Right renal cortex interstitium (tissue), 3 donors: ENCODE results near the gene BSND. TPM values are rescaled to one million over a fixed set of nuclear protein-coding genes. Genes with fewer than 3 reads are reported as not detected.
A peak's percentile ranks its signal among the peaks of the same experiment; 100 is the strongest.

Source experiments
- DNase-seq, 3 donors: peaks; one replicate each; pipeline ENCODE4 v3.0.0-alpha.2; 2013; ENCODE audit warnings: low read depth in 3 of 3, low spot score in 2 of 3
- polyA plus RNA-seq, 3 donors: library from polyadenylated mRNA; unstranded; fragments of 120-200 nt; gene quantifications; one replicate each; pipeline ENCODE4 v1.2.1, GENCODE V29; 2013; ENCODE audit not compliant: insufficient read length in 3 of 3

BSND gene
- polyA plus RNA-seq, 3 donors: 4.6 to 5.9 (median 5.5) TPM

DNA sequence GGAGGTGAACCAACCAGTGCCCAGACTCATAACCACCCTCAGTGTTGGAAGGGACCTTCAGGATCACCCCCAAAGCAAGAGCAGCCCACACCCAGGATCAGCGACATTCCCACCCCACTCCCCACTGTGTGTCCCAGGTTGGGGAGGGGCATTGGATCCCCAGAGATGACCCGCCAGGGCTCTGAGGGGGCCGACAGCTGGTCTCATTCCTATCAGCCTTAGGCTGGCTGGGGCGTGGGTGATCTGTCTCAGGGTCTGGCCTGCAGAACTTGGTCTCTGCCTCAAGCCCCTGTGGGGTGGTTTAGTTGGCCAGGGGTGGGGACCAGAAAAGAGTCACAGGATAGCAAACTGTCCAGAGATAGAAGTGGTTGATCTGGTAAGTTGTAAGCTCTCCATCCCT is 7.8 kb upstream of the BSND start:
- DNase-seq: no peak

DNA sequence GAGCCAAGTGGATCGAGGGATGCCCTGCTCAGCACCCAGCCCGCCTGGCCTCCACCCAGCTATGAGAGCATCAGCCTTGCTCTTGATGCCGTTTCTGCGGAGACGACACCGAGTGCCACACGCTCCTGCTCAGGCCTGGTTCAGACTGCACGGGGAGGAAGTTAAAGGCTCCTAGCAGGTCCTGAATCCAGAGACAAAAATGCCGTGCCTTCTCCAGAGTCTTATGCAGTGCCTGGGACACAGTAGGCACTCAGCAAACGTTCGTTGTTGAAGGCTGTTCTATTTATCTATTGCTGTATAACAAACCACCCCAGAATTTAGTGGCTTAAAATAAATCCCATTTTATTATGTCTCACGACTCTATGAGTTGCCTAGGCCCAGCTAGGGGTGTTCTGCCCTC is 6.8 kb upstream of the BSND start:
- DNase-seq: no peak

DNA sequence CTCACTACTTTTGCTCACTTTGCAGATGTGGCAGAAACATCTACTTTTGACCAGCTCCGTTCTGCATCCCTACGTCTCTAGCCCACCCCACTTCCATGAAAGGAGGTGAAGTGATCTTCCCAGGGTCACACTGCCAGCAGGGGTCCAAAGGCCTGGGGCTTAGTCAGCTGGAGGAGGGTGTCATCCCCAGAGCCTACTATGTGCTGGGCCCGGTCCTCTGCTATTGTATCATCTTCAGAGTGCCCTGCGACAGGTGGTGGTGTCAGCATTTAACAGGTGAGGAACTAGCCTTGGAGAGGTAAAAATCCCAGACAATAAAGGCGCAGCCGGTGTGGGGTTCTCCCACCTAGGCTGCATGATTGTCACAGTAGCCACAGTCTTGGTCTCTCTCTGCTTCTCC is 5.6 kb upstream of the BSND start:
- no peak for DNase-seq

DNA sequence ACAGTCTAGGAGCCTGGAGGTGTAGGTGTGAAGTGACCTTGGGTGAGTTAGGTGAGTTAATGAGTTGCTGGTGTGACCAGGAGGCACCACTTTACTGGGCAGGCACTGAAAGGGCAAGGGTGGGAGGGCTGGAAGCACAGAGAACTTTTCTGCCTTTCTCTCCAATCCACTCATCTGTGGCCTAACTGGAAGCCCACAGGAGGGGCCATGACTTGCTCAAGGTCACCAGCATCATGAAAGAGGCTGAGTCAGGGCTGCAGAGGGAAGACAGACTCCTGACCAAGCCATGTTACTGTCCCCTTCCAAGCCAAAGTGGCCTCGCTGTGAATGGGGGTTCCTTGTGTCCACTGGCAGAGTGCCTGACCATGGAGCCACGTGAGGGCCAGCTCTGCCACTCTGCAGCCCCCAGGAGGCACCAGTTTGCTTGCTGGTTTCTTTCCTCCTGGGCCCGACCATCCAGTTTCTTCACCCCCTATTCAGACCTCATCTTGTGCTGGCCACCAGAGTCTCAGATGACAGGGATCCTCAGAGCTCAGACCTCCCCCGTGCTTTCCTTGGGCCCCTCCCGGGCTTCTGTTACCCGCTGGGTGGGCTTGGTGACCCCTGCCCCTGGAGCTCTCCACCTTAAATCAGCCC is 4.3 kb upstream of the BSND start:
- no peak for DNase-seq

DNA sequence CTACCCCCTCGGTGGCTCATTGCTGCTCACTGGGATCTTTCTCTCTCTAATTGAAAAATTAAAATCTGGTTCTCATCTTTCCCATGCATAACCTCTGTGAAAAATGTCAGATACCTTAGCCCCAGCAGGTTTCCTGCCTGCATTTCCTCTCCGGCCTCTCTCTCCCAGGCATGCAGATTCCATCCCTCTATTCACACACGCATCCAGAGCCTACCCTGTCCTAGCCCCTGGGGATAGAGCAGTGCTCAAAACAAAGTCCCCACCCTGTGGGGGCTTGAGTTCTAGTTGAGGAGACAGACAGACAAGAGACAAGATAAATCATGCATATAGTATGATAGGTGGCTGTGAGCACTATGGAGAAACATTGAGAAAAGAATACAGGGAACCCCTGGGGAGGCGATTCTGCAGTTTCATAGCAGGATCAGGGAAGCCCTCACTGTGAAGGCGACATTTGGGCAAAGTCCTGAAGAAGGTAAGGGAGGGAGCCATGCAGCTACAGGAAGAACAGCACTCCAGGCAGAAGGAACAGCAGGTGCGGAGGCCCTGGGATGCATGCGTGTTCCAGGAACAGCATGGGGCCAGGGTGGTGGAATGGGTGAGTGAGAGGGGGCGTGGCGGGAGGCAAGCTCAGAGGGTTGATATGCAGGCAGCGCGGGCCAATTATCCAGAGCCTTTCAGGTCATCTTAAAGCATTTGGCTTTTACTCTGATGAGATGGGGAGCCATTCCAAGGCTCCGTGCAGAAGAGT is 3.5 kb upstream of the BSND start:
- DNase-seq: no peak

DNA sequence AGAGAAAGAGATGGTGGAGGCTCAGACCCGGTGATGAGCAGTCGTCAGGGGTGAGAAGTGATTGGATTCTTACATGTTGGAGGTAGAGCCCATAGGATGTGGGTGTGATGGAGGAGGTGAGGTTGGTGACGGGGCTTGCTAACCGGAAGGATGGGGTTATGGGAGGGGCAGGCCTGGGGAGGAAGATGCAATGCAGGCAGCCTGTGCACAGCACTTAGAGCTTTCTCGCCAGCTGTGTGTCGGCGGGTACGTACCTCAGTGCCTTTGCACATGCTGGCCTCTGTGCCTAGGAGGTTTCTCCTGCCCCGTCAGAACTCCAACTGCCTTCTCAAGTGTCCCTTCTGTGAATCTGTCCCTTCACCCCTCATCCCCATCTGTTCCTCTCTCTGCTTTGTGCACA is 2.9 kb upstream of the BSND start:
- DNase-seq: no peak

DNA sequence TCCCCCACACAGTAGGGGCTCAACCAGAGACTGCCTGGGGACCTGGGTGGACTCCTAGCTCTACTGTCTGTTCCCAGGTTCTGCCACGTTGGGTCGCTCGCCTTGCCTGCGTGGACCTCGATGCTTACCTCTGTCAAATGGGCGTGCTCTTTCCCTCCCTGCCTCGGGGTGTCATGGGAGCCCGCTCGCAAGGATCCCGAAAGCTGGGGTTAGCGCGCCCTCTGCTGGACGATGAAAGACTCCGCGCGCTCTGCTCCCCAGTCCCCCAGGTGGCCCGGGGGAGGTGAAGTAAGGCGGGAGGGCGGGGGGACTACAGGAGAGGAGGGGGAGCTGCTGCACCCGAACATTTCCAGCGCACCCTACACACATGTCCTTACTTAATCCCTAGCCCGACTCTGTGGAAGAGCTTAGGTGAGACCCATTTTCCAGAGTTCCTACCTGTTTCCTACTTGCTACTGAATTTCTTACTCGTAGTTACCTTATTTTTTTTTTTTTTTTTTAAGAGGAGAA is 2.3 kb upstream of the BSND start:
- peak in 1 of 3 donors; percentile 31 for DNase-seq

DNA sequence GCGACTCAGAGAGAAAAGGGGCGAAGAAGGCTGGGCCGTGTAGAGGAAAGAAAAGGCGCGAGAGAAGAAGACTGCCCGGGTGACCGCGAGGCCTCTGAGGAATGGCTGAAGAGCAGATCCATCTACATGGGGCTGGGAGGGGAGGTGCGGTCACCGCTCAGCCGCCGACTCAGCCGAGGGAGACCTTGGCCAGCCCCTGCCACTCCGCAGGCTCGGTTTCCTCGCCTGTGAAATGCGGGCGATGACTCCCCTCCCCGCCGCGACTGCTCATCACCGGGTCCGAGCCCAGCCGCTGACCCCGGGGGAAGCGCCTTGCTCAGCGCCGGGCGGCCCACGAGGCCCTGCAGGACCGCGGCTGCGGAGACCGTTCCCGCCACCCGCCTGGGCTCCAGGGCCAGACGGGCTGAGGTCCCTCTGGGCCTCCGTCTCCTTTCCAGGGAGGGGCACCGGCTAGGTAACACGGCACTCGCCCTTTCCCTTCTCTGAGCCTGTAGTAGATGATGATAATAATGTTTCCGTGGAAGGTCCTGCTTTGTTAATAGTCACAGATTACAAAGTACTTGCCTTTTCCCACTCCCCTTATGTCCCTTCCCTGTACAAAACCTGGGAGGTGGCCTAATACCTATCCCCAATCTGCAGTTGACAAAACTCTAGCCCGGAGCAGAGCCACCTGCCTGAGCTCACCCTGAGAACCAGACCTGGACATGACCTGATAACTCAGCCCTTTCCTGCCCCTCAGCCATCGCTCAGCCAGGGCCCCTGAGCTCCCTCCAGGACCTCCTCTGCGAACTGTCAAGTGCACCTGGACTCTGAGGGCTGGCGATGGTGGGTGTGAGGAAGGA is 1.6 kb upstream of the BSND start:
- DNase-seq: no peak

DNA sequence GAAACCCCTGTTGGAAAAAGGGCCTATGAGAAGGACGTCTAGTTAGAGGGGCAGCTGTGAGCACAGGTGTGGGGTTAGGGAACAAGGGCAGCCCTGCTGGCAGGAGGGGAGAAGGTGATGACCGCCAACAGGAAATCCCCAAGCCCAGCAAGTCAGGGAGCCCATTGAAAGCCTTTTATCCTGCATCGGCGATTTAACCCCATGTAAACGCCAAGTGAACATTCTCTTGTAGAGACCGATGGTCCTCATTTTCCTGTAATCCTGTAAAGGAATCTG is 1.1 kb upstream of the BSND start:
- DNase-seq: no peak

DNA sequence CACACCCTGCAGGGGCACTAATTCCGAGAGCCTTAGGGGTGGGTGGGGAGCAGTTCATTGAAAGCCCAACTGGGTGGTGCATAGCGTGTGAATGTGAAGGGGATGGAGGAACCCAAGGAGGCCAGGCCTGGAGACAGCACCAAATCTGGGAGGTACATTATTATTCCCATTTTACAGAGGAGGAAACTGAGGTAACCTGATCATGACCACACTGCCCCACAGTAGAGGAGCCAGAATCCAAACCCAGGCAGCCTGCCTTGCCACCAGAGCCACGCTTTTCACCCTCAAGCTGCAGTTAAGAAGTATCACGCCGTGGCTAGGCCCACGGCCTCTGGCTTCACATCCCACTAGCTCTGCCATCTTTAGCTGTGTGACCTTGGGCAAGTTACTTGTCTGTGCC is 633 bp upstream of the BSND start:
- no peak for DNase-seq

DNA sequence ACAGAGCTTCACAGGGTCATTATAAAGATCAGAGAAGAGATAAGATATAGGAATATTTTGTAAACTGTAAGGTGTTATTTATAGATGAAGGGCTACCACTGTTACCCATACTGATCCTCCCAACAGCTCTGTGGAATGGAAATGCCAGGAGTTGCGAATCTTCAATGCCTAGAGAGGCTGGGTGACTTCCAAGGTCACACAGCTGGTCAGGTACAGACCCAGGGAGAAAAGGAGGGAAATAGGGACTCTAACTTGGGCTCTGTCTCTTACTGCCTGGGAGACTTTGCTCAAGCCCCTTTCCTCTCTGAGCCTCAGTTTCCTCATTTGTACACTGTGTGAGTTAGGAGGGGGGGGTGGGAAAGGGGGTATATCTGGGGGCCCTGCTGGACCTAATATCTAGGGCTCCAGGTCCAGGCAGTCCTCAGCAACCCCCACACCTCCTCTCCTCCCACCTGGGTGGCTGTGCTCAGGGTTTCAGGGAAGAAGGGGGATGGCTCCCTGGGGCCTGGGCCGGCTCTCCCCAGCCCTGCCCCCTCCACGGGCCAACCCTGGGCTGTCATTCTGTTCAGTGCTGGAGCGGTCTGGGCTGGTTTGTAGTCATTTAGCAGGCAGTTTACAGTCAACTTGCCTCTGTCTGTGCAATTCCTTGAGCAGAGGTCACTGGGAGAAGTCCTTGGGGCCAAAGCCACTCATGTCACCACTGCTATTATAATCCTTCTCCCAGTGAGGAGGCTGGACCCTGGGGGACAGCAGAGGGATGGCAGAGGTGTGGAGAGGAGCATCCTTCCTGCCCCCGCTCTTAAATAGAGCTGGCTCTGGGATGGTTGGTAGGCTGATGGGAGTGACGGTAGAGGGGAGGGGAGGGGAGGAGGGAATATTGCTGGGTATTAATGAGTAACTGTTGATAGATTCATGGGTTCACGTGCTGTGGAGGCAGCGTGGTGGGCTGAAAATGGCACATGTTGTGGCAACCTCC is 1.7 kb downstream of the BSND start:
- DNase-seq: no peak

DNA sequence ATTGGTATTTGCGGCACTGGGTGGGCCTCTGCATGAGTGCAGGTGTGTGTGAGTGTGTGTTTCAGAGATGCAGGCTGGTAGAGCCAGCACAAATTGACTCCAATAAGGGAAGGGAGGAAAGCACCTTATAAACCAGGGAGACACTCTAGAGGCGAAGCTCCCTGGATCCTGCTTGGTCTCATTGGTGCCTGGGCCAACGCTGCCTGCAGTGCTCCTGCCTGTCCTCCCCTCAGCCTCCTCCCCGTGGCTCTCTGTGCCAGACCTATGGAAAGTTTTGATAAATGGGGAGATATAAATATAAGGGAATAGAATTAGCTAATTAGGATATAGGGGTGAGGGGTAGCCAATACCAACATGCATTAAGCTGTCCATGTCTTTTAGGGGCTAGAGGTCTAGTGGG is 2.6 kb downstream of the BSND start:
- DNase-seq: no peak

DNA sequence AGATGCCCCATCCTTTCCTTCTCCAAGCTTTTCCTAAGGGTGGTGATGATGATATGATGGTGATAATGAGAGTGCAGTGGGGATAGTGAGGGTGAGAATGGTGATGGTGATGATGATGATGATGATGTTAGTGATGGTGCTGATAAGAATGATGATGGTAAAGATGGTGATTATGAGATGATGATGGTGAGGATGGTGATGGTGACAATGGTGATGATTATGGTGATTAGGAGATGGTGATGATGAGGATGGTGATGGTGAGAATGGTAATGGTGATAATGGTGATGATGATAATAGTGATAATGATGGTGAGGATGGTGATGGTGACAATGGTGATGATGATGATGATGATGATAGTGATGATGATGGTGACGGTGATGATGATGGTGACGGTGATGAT is 4.0 kb downstream of the BSND start:
- no peak for DNase-seq

DNA sequence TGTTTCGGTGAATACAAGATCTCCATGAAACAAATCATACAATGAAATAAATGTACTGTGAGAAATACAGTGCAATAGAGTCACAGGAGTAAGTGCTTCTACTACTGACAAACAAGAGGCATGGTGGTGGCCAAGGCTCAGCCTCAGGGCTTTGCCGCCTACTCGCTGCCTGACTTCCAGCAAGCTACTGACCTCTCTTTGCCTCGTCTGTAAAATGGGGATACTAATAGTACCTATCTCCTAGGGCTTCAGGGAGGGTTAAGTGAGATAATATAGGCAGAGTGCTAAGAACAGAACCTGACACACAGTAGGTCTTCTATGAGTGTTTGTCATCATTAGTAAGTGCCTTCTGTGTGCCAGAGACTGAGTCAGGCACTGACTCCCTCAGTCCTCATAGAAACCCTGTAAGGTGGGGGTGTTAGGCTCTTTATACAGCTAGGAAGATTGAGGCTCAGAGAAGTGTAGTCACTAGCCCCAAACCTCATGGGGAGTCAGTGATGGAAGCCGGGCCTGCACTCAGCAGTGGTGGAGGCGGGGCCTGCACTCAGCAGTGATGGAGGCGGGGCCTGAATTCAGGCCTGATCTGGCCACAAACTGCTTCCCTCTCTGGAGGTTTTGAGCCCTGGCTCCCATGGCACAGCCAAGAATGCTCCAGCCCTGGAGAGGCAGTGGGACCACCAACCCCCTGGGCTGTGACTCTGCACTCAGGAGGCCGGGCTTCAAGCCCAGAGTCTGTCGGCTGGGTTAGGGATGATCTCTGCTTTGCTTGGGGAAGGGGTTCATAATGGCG is 6.8 kb downstream of the BSND start:
- no peak for DNase-seq

DNA sequence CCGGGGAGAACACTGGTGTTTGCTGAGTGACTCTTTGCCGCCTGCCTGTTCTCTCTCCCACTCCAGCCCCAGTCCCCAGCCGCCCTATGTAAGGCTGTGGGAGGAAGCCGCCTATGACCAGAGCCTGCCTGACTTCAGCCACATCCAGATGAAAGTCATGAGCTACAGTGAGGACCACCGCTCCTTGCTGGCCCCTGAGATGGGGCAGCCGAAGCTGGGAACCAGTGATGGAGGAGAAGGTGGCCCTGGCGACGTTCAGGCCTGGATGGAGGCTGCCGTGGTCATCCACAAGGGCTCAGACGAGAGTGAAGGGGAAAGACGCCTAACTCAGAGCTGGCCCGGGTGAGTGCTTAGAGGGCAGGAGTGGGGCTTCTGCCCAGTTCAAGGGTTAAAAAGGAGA is 8.2 kb downstream of the BSND start:
- DNase-seq: no peak

DNA sequence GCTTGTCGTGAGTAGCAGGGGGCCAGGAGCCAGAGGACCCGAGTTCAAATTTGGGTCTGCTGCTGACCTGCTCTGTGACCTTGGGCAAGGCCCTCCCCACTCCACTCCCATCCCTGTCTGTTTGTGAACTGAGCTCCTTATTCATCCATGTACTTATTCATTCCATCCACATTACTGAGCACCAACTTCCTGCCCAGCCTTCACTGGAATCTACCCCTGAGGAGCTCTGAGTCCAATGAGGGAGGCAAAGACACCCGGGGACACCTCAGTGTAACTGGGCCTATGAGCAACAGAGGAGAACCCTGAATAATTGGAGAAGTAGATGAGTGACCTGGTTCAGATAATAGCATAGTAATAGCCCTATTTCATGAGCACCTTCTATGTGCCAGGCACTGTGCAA is 8.9 kb downstream of the BSND start:
- DNase-seq: no peak

DNA sequence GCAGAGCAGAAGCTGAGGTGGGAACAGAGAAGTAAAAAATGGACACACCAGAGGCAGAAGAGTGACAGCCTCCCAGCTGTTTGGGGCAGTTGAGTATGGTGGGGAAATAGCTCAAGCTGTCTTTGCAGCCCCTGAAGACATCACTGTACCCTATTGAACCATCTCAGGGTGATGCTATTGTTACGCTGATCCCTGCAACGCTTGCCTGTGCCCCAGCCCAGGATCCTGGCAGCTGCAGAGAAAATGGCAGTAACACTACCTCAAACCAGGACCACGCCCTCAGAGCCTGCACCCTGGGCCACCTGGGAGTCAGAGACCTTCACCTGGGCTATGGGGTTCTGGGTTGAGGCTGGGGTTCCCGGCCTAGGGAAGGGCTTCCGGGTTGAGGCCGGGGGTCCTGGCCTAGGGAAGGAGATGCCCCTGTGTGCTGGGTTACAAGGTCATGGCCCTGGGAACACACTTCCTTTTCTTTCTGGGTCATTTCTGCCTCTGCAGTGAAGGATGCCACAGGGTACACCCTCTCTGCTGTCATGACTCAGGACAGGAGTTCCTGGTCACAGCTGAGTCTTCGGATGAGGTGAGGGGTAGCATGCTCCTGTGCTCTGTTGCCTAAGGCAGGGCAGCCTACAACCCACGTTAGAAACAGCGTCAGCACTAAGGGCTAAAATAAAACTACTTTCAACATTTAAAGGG is 11.6 kb downstream of the BSND start:
- DNase-seq: no peak

DNA sequence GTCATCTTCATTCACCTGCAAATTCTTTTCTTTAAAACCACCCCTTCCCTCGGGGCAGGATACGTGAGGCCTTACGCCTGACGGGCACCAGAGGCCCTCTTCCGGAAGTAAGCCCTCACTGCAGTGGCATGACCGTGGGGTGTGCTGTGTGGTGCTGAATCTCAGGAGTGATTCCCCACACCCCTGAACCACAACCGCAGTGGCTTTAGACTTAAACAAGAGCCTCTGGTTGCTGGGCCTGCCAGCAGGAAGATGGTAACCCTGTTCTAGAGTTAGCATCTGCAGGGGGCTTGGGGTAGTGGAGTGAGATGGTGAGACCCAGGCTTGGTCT is 12.1 kb downstream of the BSND start:
- no peak for DNase-seq

DNA sequence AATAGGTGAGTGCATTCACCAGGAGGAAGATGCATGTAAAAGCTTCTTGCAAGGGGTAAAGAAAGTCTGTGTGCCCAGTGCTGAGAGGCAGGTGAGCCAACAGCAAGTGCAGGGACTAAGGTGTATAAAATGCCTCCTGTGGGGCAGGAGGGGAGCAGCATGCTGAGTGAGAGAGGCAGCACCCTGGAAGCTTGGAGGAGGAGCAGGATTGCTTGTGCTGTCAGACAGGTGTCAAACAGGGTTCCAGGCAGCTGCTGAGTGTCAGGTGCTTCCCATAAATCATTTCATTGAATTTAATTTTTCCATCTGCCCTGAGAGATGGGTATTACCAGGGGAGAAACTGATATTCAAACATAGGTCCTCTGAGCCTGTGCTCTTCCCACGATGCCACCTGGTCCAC is 13.9 kb downstream of the BSND start:
- no peak for DNase-seq
